HG02678 (cell line): ENCODE data around the gene GPR142.

Experiments used
- ATAC-seq: cut with Tn5 transposase; IDR thresholded peaks from one replicate; pipeline ENCODE4 v1.9.1; 2021; ENCODE audit warnings: mild to moderate bottlenecking, moderate library complexity; ENCODE audit not compliant: unreplicated experiment

Gene GPR142

DNA sequence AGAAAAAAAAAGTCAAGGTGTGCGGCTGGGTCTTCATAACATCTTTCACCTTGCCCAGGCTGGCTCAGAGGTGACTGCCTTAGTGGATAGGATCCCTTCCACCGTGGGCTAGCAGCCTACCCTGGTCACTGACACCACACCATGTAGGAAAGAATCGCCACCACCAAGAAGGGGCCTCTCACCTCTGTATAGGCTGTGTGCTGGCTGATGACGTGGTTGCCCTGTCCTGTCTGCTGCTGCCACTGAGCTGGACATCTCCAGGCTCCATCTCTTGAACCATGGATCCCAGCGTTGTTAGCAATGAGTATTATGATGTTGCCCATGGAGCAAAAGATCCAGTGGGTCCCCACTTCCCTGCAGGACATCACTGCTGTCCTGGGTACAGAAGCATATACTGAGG, at the start of gene GPR142:
GPR142 (plus strand) TSS at position 301 of the 400 bp plus-strand sequence. CDS start 2,035 bp downstream, outside the sequence.
- no peak for ATAC-seq

GRCh38 chr17:74318391-74318790, 48.9 kb upstream of the GPR142 start:
- no peak for ATAC-seq

DNA sequence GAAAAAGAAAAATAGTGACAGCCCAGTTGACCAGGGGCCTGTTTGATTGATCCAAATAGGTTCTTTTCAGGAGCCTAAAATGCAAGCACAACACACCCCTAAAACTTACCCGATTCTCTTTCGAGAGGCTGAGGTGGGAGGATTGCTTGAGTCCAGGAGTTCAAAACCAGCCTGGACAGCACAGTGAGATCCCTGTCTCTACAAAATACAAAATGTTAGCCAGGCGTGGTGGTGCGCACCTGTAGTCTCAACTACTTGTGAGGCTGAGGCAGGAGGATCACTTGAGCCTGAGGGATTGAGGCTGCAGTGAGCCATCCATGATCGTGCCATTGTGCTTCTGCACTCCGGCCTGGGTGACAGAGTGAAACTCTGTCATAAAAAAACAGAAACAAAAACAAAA, 42.8 kb upstream of the GPR142 start:
- no peak for ATAC-seq

GRCh38 chr17:74325376-74325742, 41.9 kb upstream of the GPR142 start:
- no peak for ATAC-seq

DNA sequence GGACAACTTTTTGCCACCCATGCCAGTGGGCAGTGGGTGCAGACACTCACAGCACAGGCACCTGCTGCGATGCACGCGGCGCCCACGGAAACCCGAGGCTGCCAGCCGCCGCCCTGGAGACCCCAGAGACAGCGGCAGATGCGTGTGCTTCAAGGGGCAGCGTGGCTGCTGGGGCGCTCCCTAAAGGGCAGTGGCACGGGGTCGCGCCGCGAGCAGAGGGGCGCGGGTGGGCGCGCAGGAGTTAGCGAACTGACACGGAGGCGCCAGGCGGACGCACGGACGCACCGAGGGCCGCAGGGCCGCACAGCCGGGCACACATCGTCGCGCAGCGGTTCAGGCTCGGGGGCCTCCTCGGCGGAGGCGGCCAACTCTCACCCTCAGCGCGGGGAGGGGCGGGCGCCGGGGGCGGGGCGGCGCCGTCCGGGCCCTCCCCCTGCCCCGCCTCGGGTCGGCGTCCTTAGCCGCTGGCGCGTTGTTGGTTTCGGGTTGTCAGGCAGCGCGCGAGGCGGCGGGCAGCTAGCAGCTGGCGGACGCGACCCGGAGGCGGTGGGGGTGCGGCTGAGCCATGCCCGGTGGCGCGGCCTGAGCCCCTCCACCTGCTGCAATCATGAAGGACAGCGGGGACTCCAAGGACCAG, 41.4 kb upstream of the GPR142 start, which contains the start of gene KIF19:
KIF19 (plus strand) TSS at position 484 of the 637 bp plus-strand sequence; CDS start at position 608, 124 bp downstream.
- no peak for ATAC-seq

GRCh38 chr17:74326506-74326905, 40.8 kb upstream of the GPR142 start:
- no peak for ATAC-seq

- ATAC-seq: no peak
Observed at GRCh38 chr17:74328487-74328886, 38.8 kb upstream of the GPR142 start.

DNA sequence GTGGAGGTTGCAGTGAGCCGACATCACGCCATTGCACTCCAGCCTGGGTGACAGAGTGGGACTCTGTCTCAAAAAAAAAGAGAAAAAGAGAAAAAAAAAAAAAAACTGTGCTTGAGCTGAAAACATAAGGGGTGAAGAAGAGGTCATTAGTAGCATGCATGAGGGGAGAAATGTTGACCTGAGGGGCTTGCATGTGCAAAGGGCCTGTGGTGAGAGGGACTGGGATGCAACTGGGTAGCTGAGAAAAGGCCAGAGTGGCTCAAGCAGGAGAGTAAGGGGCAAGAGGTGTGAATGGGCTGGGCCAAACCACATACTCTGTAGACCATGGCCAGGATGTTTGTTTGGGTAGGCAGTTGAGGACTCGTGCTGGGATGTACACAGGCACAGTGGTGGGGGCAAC, 37.9 kb upstream of the GPR142 start:
- ATAC-seq: no peak

DNA sequence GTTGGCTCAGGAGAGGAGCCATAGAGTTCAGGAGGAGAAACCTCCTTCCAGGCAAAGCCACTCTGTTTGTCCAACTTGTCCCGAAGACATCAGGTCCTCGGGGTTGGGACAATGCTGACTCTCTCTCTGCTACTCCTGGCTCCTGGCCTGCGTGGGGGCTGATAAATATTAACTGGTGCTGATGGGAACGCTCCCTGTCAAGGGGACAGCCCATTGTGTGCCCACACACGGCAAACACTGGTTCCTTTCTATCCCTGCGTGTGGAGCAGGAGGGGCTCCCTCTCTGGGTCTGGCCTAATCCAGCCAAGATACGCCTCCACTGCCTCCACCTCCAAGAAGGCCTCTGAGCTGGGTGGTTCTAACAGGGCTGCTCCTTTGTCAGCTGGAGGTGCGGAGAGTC, 36.9 kb upstream of the GPR142 start:
- ATAC-seq: no peak

- ATAC-seq: no peak
Observed at GRCh38 chr17:74332017-74332650, 35.2 kb upstream of the GPR142 start.

DNA sequence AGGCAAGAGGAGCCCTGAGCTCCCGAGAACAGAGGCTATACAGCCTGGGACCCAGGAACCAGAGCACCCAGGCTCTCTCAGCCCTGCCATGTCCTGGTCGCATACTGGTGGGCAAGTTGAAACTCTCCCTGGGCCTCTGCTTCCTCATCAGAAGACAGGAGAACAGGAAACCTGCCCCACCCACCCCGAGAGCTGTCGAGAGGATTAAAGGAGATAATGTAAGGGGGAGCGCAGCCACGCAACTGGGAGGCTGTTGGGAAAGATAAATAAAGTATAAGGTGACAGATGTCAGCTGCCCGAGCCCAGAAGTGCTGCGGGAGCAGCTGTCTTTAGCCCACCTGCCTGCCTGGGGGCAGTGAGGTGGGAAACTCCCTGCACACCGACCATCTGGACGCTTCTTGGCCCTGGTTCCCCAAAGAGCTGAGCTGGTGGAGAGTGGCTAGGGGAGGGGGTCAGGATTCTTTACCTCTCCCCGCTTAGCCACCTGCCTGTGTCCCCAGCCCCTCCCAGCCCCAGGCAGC, 34.5 kb upstream of the GPR142 start:
- ATAC-seq: no peak

DNA sequence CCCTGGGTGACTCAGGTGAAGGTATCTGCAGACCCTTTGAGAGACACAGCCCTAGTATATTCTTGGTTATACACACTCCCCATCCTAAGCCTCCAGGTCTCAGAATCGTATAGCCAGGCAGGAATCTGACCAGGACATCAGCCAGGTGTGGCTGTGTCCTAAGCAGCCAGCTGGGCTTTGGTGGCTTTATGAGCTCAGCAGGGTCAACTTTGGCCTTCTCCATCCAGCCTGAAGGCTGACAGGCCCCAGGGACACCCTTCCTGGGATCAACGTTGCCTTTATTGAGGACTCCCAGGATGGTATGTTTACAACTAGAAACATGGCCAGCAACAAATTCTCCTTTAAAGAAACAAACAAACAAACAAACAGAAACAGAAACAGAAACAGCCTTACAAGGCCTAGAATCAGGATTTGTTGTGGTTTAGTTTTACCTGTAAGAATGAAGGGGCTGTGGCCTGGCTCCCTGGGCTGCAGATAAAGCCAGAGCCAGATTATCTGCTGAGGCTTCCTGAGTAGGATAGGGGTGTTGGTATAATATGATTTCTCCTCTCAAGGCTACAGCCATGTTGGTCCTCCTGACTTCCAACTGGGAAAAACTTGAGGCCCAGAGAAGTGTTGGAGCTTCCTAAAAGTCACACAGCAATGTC, 32.8 kb upstream of the GPR142 start:
- no peak for ATAC-seq

GRCh38 chr17:74335529-74336062, 31.7 kb upstream of the GPR142 start:
- no peak for ATAC-seq

GRCh38 chr17:74336307-74336706, 31.0 kb upstream of the GPR142 start:
- ATAC-seq: no peak

DNA sequence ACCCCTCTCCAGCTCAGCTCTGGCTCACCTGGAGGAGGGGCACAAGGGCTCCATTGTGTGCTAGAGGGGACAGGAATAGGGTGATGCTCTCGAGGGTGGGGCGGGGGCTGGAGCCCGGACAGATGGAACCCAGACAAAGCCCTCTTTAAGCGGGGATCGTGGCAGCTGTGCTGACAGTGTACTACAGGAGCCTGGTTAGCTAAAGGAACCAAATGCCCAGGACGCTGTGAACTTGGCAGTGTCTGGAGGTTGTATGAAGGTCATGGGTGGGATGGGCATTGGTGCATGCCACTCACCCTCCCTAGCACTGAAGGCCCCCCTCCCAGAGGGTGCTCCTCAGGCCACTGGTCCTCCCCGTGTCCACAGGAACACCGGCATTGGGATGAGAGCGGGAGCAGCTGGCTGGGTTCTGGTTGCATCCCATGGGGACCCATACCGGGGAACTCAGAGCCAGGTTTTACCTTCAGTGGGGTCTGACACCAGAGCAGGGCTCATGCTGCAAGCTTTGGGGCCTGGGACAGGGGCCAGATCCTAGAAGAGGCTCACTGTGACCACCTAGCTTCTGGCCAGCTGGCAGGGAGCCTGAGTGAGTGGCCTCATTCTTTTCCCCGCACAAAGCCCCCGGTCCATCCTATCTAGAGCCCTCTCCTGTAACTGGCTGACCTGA, 29.3 kb upstream of the GPR142 start:
- no peak for ATAC-seq

GRCh38 chr17:74339537-74340195, 27.6 kb upstream of the GPR142 start:
- ATAC-seq: no peak

DNA sequence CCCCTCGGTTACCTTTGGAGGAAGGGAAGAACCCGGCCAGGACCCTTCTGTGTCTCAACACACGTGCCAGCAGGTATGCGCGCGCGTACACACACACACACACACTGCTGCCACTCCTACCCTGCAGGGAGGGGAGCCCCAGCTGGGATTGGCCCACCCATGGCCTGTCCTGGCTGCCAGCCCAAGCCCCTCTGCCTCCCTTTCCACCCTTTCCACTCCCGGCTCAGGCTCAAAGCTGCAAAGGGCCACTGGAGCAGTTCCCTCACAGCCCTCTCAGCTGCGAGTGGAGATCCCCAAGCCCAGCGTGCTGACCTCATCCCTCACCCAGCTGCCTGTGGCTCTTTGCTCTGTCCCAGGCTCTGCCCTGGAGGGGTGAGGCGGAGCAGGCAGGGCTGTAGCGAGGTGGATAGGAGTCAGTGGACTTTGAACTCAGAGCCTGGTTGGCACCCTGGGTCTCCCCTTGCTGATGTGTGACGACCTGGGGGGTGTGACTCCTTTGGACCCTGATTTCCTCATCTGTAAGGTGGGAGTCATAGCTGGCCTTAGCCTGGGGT, 26.8 kb upstream of the GPR142 start:
- ATAC-seq: no peak

GRCh38 chr17:74342224-74342623, 25.1 kb upstream of the GPR142 start:
- ATAC-seq: no peak

GRCh38 chr17:74343121-74343520, 24.2 kb upstream of the GPR142 start:
- no peak for ATAC-seq

DNA sequence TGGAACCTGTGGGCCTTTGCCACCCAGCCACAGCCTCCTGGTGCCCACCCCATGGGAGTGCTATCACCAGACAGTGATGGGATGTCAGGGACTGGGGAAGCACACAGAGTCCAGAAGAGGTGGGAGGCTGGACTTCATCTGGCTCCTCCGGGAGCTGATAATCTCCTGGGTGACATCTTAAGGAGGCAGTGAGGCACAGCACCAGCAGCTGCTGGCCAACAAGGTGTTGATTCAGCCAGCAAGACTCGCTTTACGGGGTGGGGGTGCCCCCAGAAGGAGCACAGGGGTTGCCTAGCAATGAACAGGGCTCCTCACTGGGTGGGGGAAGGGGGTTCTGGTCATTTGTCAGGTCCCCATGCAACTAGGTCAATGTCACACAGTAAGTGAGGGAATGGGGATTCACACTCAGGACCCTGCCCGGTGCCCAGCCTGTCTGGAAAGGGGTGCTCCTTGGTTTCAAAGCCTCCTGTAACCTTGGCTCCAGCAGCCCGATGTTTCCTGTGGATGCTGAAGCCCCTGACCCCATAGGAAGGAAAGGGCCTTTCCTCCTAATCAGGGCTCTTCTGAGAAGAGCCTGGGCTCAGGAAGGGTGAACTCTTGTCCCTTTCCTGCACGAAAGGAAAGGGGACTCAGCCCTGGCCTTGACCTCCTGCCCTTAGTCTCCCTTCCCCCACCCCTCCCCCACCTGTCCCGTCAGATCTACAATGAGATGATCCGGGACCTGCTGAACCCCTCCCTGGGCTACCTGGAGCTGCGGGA, 23.6 kb upstream of the GPR142 start:
- no peak for ATAC-seq
